H9 (cell line): ENCODE results near the gene DCAF8. TPM values are rescaled to one million over a fixed set of nuclear protein-coding genes. Genes with fewer than 3 reads are reported as not detected.

Source experiments
- DNase-seq: peaks from one replicate; pipeline ENCODE4 v3.0.0-alpha.2; 2017
- H2AFZ ChIP-seq: one replicate; pipeline ENCODE4 v1.6.1; 2013; ENCODE audit warnings: mild to moderate bottlenecking, low read length, control low read depth, moderate library complexity
- H2AK5ac ChIP-seq: 2 replicates; pipeline ENCODE4 v1.6.1; 2013; ENCODE audit warnings: low read length, control low read depth, mixed read lengths; ENCODE audit not compliant: insufficient read length
- H2BK120ac ChIP-seq: one replicate; pipeline ENCODE4 v1.6.1; 2013; ENCODE audit warnings: low read depth, mild to moderate bottlenecking, low read length, control low read depth, inconsistent platforms; ENCODE audit not compliant: poor library complexity, severe bottlenecking
- H2BK12ac ChIP-seq: 2 replicates; pipeline ENCODE4 v1.6.1; 2013; ENCODE audit warnings: low read length, control low read depth, mixed read lengths, low read depth; ENCODE audit not compliant: insufficient read length
- H2BK15ac ChIP-seq: 2 replicates; pipeline ENCODE4 v1.6.1; 2013; ENCODE audit warnings: low read depth, low read length, control low read depth
- H2BK20ac ChIP-seq: one replicate; pipeline ENCODE4 v1.6.1; 2013; ENCODE audit warnings: low read depth, mild to moderate bottlenecking, low read length, control low read depth, inconsistent platforms; ENCODE audit not compliant: poor library complexity, severe bottlenecking
- H2BK5ac ChIP-seq: 2 replicates; pipeline ENCODE4 v1.6.1; 2013; ENCODE audit warnings: low read length, control low read depth, mixed read lengths; ENCODE audit not compliant: insufficient read length
- H3K14ac ChIP-seq: 2 replicates; pipeline ENCODE4 v1.6.1; 2013; ENCODE audit warnings: low read length, control low read depth; ENCODE audit not compliant: insufficient read depth
- H3K18ac ChIP-seq: 2 replicates; pipeline ENCODE4 v1.6.1; 2013; ENCODE audit warnings: low read depth, mild to moderate bottlenecking, mixed read lengths, low read length, control low read depth; ENCODE audit not compliant: insufficient read length
- H3K23ac ChIP-seq: 2 replicates; pipeline ENCODE4 v1.6.1; 2013; ENCODE audit warnings: low read length, control low read depth, mixed read lengths, low read depth; ENCODE audit not compliant: insufficient read length
- H3K23me2 ChIP-seq: 2 replicates; pipeline ENCODE4 v1.6.1; 2013; ENCODE audit warnings: low read depth, mild to moderate bottlenecking, mixed read lengths, low read length, control low read depth; ENCODE audit not compliant: insufficient read length, poor library complexity, severe bottlenecking
- H3K27ac ChIP-seq: 2 replicates; pipeline ENCODE4 v1.5.1; 2013; ENCODE audit warnings: low read length, control low read depth, mixed read lengths, low read depth; ENCODE audit not compliant: insufficient read length
- H3K27me3 ChIP-seq: 2 replicates; pipeline ENCODE4 v1.6.1; 2013; ENCODE audit warnings: low read length, control low read depth, inconsistent platforms; ENCODE audit not compliant: insufficient read depth
- H3K4ac ChIP-seq: 2 replicates; pipeline ENCODE4 v1.6.1; 2013; ENCODE audit warnings: low read depth, mild to moderate bottlenecking, control low read depth, inconsistent platforms, low read length, moderate library complexity
- H3K4me1 ChIP-seq: 2 replicates; pipeline ENCODE4 v1.6.1; 2013; ENCODE audit warnings: low read length, control low read depth, inconsistent platforms; ENCODE audit not compliant: insufficient read depth
- H3K4me2 ChIP-seq: 2 replicates; pipeline ENCODE4 v1.6.1; 2013; ENCODE audit warnings: low read length, control low read depth, mixed read lengths; ENCODE audit not compliant: insufficient read length, insufficient read depth
- H3K56ac ChIP-seq: 2 replicates; pipeline ENCODE4 v1.6.1; 2013; ENCODE audit warnings: low read depth, mild to moderate bottlenecking, mixed read lengths, low read length, control low read depth; ENCODE audit not compliant: insufficient read length
- H3K79me1 ChIP-seq: 2 replicates; pipeline ENCODE4 v1.6.1; 2013; ENCODE audit warnings: low read depth, mild to moderate bottlenecking, moderate library complexity, low read length, control low read depth, inconsistent platforms; ENCODE audit not compliant: insufficient read depth, poor library complexity, severe bottlenecking
- H3K79me2 ChIP-seq: 2 replicates; pipeline ENCODE4 v1.6.1; 2013; ENCODE audit warnings: low read length, control low read depth, inconsistent platforms; ENCODE audit not compliant: insufficient read depth
- H3K9ac ChIP-seq: 2 replicates; pipeline ENCODE4 v1.6.1; 2013; ENCODE audit warnings: low read length, control low read depth, mixed read lengths; ENCODE audit not compliant: insufficient read length; ENCODE audit errors: extremely low read depth
- H3K9me3 ChIP-seq: one replicate; pipeline ENCODE4 v1.6.1; 2013; ENCODE audit warnings: low read depth, low read length, inconsistent platforms; ENCODE audit not compliant: control insufficient read depth
- H3T11ph ChIP-seq: one replicate; pipeline ENCODE4 v1.6.1; 2013; ENCODE audit warnings: mild to moderate bottlenecking, low read length, control low read depth, inconsistent platforms
- H4K20me1 ChIP-seq: one replicate; pipeline ENCODE4 v1.6.1; 2013; ENCODE audit not compliant: control insufficient read depth, insufficient read length, insufficient read depth
- H4K5ac ChIP-seq: 2 replicates; pipeline ENCODE4 v1.6.1; 2013; ENCODE audit warnings: low read depth, mild to moderate bottlenecking, mixed read lengths, low read length, control low read depth; ENCODE audit not compliant: insufficient read length
- H4K8ac ChIP-seq: replicated peaks from 2 replicates; pipeline ENCODE4 v1.6.1; 2013; ENCODE audit warnings: low read length, control low read depth, mixed read lengths, low read depth; ENCODE audit not compliant: insufficient read length
- H4K91ac ChIP-seq: 2 replicates; pipeline ENCODE4 v1.6.1; 2013; ENCODE audit warnings: low read depth, mild to moderate bottlenecking, moderate library complexity, mixed read lengths, low read length, control low read depth; ENCODE audit not compliant: insufficient read length
- H3K27ac Mint-ChIP-seq, 3 experiments: 2 replicates in 2 of 3; 3 replicates in 1 of 3; pipeline ENCODE4 v1.8.0; 2020 to 2021; ENCODE audit warnings: mixed read lengths in 3 of 3, mild to moderate bottlenecking in 1 of 3, moderate library complexity in 1 of 3
- H3K27me3 Mint-ChIP-seq: 2 replicates; pipeline ENCODE4 v1.8.0; 2021; ENCODE audit warnings: low read depth, mild to moderate bottlenecking, moderate library complexity, mixed read lengths
- H3K36me3 Mint-ChIP-seq, 3 experiments: 2 replicates in 2 of 3; 3 replicates in 1 of 3; pipeline ENCODE4 v1.8.0; 2020 to 2021; ENCODE audit warnings: low read depth in 3 of 3, mixed read lengths in 3 of 3; ENCODE audit not compliant: insufficient read depth in 1 of 3
- H3K4me1 Mint-ChIP-seq, 2 experiments: 2 replicates each; pipeline ENCODE4 v1.8.0; 2020; ENCODE audit warnings: mixed read lengths in 2 of 2
- H3K4me3 Mint-ChIP-seq, 2 experiments: 2 replicates in 1 of 2; 3 replicates in 1 of 2; pipeline ENCODE4 v1.8.0; 2020 to 2021; ENCODE audit warnings: mild to moderate bottlenecking in 2 of 2, mixed read lengths in 2 of 2, moderate library complexity in 1 of 2
- H3K9me3 Mint-ChIP-seq, 2 experiments: 2 replicates in 1 of 2; 3 replicates in 1 of 2; pipeline ENCODE4 v1.8.0; 2020; ENCODE audit warnings: mild to moderate bottlenecking in 2 of 2, mixed read lengths in 2 of 2, moderate library complexity in 1 of 2
- CTCF ChIP-seq: fragments of 200-600 bp; sonication (generic); conservative IDR thresholded peaks from 3 replicates; pipeline ENCODE4 v1.8.0; 2021; ENCODE audit warnings: antibody characterized with exemption, mild to moderate bottlenecking
- whole genome bisulfite sequencing: extraction: QIAGEN DNeasy Blood & Tissue Kit; methylation state at CpG from one replicate; pipeline ENCODE4 v1.1.7; 2013; ENCODE audit warnings: missing lambda C conversion rate, low lambda C conversion rate, mixed read lengths; ENCODE audit not compliant: insufficient read length; ENCODE audit errors: extremely low coverage; 5-methylcytosine and 5-hydroxymethylcytosine counted together
- total RNA-seq: library from RNA; stranded (reverse); gene quantifications from 2 replicates; pipeline ENCODE4 v1.2.1, GENCODE V29; 2021

DCAF8 gene
- total RNA-seq, 1 experiment from 2014 or later: 106 TPM

- Histone ChIP-seq H4K8ac (no peak overlapping the region), H4K91ac (no peak overlapping the region), H3K9me3 (no peaks in the 10 kb centered on the region), H4K5ac (no peak overlapping the region), H3K9ac (no peak overlapping the region), H2AK5ac (no peak overlapping the region), H2BK15ac (no peak overlapping the region), H3K18ac (no peak overlapping the region), H3K79me2 (peaks cover 1% of the 10 kb centered on the region; the same call in 1 of the 2 replicates), H2BK12ac (no peak overlapping the region), H3K4me2 (no peak overlapping the region), H3K23ac (no peak overlapping the region), H3K4me1 (no peaks in the 10 kb centered on the region), H3K79me1 (no peaks in the 10 kb centered on the region), H4K20me1 (no peaks in the 10 kb centered on the region), H3K14ac (no peak overlapping the region), H2BK20ac (no peak overlapping the region), H3K56ac (no peak overlapping the region), H3K27ac (no peak overlapping the region), H3K27me3 (no peaks in the 10 kb centered on the region), H2AFZ (no peak overlapping the region), H3T11ph (no peak overlapping the region), H2BK120ac (no peak overlapping the region), H3K23me2 (no peaks in the 10 kb centered on the region), H2BK5ac (no peak overlapping the region), H3K4ac (no peak overlapping the region)
- Mint-ChIP-seq H3K9me3 (no peaks in the 10 kb centered on the region; a peak in 1 of 5 replicates), H3K27me3 (no peaks in the 10 kb centered on the region), H3K4me3 (no peak overlapping the region), H3K4me1 (peaks cover 2 to 11% of the 10 kb centered on the region in 2 experiments; a peak in 3 of 4 replicates), H3K36me3 (peaks cover 7 to 40% (median 39%) of the 10 kb centered on the region in 3 experiments; a peak in 5 of 7 replicates), H3K27ac (no peak overlapping the region)
- DNase-seq: no peak
- no CpG with 5 or more reads among the region's 1 CpG for whole genome bisulfite sequencing
- no peak for TF ChIP-seq CTCF
Measured at GRCh38 chr1:160244209-160244608, 18.1 kb downstream of the DCAF8 start.
